GM15510 (cell line): ENCODE results near the gene PTPN5.

ENCODE experiments used
- POLR2A ChIP-seq: IDR thresholded peaks from 3 replicates; pipeline ENCODE4 v1.6.1; 2011; ENCODE audit warnings: borderline replicate concordance; ENCODE audit not compliant: insufficient read length; ENCODE audit errors: extremely low read depth

Gene PTPN5

DNA sequence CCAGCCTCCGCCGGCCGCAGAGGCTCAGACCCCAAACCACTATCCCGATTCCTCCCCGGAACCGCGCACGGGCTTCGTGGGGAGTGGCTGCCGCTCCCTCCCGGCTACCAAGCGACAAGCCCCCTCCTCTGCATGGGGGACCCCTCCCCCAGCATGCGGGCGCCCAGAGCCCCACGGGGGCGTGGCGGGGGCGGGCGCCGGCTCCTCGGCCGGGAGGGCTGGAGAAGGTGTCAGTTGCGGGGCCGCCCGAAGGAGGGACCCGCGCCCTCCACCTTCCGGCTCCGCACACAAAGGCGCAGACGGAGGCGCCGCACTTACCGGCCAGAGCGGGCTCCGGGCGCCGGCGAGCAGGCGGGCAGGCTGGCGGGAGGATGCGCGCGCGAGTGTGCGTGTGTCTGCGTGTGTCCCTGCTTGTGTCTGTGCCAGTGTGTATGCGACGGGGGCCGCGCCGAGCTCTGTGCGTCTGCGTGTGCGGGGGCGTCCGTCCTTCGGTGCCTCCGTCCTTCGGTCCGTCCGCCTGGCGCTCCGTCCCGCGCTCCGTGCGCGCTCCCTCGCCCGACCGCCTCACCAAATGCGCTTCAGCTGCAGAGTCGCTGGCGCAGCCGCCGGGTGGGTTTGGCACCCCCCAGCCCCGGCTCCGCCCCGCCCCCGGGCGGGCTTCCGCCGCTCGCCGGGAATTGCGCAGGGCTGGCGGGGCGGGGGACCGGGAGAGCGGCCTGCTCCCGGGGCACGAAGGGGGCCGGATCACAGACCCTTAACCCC, at the start of gene PTPN5:
TSS of gene PTPN5 (minus strand) at position 592 of the 762 bp plus-strand sequence. CDS start 19,840 bp downstream, outside the sequence.
- TF ChIP-seq POLR2A = no peak

DNA sequence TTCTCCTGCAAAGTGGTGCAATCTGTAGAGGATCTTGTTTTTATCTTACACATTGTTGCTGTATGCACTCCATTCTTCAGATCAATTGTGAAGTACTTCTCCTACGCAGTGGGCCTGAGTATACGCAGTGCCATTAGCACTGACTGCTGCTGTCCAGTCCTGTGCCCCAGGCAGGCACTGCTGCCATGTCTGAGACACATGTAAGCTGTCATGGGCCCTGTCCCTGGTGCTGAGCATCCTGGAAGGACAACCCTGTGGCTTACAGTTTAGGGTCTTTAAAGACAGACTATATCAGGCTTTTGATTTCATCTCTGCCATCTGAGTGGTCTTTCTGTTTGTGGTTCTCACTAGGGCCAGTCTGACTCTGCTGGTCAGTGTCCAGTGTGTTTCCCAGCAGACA, 44.8 kb upstream of the PTPN5 start:
- TF ChIP-seq POLR2A = no peak

DNA sequence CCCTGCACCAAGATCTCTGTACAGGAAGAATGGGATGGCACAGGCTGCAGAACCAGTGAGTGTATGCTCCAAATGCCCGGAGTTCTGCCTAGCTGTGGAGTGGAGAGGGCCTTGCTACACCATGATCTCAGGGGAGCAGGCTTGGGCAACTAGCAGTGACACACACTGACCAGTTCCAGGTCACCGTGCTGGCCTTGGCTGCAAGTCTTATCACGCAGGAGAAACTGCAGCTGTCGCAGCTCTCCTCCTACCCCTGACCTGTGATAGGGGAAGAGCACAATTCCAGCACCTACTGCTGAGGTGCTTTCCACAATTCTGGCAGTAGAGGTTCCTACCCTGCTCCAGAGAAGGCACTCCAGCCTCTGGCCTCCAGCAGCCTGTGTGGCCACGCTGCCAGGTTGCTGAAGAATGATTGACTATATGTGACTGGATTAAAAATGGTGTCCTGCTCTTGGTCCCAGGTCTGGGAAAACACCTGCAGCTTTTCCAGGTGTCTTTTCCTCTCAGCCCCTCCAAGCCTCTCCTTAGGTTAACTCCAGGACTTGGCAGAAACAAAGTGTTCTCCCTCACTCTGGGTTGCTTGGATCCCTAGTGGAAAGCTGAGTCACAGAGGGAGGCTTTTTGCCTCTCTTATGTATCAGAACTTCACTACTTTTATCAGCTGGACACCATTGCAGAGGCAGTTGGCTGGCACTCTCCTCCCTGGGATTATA, 43.3 kb upstream of the PTPN5 start:
- no peak for TF ChIP-seq POLR2A

DNA sequence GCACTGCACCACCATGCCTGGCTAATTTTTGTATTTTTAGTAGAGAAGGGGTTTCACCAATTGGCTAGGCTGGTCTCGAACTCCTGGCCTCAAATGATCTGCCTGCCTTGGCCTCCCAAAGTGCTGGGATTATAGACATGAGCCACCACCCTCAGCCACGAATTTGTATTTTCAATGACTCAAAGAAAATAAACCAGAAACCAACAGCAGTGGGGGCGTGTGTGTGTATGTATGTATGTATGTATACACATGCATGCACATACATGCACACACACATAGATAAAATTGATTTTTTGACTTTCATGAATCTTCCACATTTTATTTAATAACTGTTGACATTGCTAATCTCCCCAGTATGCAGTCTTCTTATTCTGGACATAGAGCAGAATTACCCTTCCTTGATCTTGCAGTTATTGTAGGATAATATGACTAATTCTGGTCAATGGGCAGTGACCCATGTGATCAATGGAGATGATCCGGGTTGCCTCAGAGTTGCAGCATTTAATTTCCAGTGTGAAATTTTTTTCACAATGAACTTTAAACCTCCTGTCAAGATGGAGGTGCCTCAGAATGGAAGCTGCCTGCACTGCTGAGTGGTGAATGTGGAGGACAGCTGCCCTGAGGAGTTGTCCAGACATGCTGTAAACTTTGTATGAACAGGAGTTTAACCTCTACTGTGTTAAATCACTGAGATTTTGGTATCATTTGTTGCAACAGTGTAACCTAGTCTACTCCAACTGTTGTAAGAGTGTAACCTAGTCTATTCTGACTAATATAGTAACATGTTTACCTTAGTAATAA, 12.8 kb upstream of the PTPN5 start:
- TF ChIP-seq POLR2A = no peak

DNA sequence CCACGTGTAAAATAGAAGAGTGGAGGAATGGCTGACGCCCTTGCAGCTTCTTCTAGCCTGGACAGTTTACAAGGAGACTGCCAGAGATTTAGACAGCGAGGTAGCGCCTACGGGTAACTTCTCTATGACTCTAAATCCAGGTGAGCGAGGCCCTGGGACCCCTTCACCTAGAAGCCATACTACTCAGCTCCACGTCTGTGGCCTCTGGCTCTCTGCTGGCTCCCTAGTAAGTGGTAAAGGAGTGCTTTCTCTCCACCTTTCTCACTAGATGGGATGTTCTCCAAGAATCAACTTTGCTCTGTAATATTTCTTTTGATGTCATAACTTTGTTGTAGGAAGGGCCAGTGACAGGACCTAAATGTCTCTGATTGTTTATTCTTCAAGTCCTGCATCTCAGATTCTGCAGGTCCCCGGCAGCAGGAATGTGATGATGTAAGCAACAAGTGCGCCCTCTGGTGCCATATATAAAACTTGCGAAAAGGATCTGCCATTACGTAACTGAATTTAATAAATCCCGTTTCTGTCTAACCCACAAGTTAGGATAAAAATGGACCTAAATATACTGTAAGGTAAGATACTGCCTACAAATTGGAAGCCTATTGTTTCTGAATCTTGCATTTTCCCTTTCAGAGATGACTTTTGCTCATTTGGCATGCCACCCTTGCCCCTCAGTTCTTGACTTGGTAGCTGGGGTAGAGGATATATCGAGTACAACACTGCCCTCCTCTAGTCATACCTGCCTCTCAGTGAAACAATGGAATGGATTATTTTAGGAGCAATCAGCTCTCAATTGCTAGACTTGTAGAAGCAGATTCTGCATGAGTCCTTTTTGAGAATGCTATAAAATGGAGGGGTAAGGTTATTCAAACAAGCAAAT, 11.0 kb upstream of the PTPN5 start:
- no peak for TF ChIP-seq POLR2A

DNA sequence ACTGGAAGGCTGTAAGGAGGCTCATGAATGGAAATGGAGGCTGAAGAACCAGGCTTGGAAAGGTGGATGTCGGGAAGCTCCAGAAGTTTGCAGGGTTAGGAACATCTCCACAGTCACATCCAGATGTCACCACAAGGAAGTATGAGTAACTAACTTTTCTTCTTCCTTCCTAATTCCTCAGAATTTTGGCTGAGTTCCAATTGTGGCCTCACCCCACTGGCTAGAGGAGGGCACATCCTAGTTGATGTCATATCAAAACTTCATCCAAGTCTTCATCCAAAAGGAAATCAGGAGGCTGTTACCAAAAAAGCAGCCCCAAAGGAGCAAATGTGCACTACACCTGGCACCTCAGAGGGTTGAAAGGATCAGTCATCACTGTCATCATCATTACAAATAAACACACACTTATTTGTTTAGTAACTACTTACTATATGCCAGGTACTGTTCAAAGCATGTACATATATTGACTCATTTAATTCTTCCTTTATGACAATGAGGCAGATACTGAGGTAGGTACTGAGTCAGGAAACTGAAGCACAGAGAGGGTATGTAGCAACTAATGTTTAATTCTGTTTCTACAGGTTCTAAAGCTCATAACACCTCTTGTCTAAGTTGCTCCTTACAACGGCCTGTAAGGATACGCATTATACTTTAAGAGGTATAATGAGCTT, 7.3 kb upstream of the PTPN5 start:
- TF ChIP-seq POLR2A = no peak

DNA sequence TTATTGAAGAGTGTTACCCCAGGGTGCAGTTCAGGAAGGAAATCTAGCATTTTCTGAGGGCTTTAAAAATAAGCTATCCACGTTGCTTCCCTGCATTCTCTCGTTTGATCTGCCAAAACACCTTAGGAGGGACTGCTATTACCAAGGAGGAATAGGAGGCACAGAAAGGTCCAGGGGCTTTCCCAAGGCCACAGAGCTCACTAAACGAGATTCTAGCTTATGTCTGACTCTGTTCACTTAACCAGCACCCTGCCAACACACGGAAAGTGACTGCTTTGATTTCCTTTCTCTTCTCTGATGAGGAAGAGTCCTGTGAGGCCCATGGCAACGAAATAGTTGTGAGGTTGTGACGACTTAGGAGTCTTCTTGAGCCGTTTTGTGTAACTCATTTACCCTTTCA, 3.4 kb upstream of the PTPN5 start:
- TF ChIP-seq POLR2A = no peak

DNA sequence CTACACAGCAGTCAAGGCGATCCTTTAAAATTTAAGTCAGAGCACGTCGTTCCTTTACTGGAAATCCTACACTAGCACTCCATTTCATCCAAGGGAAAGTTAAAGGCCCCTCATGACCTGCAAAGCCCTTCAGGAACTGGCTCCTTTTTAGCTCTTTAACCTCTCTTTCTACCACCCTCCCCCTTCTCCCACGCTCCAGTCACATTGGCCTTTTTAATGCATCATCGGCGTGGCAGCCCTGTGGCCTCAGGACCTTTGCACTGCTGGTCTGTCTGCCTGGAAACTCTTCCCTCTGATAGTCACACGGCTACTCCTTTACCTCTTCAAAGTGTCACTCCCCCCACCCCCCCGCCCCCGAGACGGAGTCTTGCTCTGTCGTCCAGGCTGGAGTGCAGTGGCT, 1.2 kb upstream of the PTPN5 start:
- TF ChIP-seq POLR2A = no peak

DNA sequence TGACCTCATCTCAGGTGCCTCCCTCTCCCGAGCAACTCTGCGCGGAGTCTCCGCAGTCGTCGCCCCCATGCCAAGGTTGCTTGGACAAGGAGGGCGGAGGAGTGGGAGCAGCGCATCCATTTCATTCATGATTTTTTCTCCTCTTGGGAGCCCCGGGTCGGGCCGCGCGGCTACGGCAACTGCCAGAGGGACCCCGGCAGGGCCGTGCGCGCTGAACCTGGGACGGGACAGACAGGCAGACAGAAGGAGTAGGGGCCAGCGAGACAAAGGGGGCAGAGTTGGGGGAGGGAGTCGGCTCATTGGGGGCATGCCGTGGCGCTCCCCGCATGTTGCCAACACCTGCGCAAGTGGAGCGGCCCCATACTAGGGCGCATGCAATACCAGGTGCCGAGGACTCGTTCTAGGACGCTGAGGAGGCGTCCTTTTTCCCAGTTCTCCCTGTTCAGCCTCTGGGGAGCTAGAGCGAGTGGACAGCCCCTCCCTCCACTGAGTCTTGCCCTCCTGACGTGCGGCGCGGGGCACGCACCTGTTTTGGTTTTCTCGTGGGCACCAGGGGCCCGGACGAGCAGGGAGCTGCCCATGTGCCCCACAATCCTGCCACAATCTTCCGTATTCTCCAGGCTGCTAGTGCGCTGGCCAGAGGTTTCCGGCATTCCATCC, 501 bp upstream of the PTPN5 start:
- no peak for TF ChIP-seq POLR2A

DNA sequence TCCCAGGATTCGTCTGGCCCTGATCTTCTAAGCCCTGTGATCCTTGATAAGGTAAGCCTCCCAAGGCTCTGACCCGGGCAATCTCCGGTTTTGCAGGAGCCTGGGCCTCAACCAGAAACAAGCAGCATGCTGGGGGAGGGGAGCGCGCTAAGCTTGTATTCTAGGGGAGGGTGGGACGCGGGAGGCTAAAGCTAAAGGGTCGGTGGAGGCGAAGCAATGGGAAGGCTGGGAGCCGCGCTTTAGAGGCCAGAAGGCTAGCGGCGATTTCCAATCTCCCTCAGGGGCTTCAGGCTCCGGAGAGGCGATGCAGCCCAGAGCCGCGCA, 753 bp downstream of the PTPN5 start:
- no peak for TF ChIP-seq POLR2A

DNA sequence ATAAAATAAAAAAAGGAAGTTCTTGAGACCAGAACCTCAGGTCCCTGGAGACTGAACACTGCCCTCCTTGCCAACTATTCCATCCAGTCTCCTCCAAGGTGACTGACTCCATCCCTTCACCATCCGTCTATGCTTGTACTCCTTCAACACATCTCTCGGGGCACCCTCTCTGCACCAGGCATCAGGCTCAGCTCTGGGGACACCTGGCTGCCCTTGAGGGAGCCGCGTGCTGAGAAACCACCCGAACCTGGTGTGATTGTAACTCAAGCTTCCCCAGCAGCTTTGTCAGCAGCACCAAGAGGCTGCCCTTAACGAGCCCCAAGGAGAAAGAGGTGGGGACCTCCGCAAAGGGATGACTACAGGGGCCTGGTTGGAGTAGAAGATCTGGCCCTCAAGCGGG, 1.7 kb downstream of the PTPN5 start:
- TF ChIP-seq POLR2A = no peak

DNA sequence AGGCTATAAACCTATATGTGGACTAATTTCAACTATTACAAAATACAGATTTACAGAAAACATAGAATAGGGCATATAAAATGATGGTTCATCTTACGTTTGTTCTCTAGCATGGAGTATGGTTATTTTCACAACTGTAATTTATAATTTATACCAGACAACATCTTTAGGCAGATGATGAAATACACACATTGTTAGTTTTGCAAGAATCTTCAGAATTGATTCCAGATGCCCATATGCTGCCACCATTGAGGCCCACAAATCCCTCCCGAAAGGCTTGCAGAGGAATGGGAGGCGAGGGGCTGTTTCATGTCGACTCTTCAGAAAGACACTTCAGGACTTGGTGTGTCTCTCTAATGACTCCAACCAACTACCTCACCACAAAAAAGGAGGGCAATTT, 6.2 kb downstream of the PTPN5 start:
- no peak for TF ChIP-seq POLR2A

DNA sequence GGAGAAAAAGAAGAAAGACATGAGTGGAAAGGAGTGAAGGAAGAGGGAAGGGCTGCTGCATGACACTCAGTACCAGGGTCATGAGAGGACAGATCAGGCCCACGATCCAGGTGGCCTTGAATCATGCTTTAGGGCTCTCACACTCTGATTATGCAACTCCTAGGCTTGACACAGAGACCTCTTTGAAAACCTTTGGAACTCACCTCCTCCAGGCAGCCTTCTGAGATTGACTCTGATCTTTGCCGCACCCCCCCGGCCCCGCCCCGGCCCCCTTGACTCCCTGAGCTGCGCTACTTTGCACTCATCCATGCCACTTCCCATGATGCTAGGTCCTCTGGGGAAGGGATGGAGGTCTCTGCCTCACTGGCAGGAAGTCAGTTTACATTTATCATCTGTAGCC, 10.7 kb downstream of the PTPN5 start:
- no peak for TF ChIP-seq POLR2A
